HG02759 (cell line): ENCODE data around the gene TEX51.

Experiments
- ATAC-seq: cut with Tn5 transposase; IDR thresholded peaks from one replicate; pipeline ENCODE4 v1.9.1; 2021; ENCODE audit warnings: mild to moderate bottlenecking, moderate library complexity; ENCODE audit not compliant: unreplicated experiment

The TEX51 gene

GRCh38 chr2:126946318-126947102 is 47.8 kb downstream of the TEX51 start:
- no peak for ATAC-seq

DNA sequence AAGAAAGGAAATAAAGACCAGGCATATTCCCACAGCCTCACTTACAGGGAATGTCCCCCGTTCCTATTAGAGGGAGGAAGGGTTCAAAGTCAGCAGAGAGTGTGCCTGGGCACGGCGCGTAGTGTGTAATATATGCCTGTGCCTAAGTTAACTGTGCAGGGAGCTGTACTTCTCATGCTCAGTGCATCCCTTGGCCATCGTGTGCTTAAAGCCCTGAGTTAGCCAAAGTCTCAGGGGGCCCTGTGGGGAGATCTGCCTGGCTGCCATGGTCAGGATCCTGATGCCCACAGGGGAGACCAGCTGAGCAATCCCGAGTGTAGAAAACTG is 48.4 kb downstream of the TEX51 start:
- ATAC-seq = no peak

DNA sequence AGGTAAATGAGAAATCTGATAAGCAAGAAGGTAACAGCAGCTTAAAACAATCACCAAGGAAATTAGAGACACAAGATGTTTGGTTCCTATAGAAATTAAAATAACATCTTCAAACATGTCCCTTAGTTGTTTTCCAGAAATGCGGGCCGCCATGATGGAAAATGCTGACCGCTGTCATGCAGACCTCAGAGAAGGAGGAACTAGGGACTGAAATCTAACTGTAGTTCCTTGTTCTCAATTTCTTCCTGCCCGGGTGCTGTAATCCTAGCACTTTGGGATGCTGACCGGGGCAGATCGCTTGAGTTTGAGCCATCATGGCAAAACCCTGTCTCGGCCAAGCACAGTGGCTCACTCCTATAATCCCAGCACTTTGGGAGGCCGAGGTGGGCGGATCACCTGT is 51.1 kb downstream of the TEX51 start:
- no peak for ATAC-seq

DNA sequence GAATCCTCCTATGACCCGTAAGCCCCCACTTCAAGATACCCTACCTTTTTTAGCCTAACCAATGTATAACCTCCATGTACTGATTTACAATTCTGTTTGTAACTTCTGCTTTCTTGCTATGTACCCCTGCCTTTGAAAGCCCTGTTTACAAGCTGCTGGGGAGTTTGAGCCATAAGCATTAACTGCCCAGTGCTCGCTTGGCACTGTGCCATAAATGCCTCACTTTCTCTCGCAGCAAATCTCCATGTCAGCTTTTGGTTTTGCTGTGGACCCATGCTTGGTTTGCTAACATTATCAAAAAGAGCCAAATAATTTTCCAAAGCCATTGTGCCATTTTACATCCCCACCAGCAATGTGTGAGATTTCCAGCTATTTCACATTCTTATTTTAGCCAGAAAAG is 51.8 kb downstream of the TEX51 start:
- ATAC-seq = no peak
